Mesothelial cell of epicardium (in vitro differentiated cells): ENCODE data around the gene DDX51. TPM values are rescaled to one million over a fixed set of nuclear protein-coding genes. Genes with fewer than 3 reads are reported as not detected.

Experiments
- DNase-seq, 2 experiments: peaks; one replicate each; pipeline ENCODE4 v3.0.0; 2021; ENCODE audit warnings: low spot score in 2 of 2; ENCODE audit not compliant: unreplicated experiment in 2 of 2
- H3K27ac Mint-ChIP-seq: 2 replicates; pipeline ENCODE4 v1.8.0; 2021; ENCODE audit warnings: mixed read lengths
- H3K27me3 Mint-ChIP-seq: 2 replicates; pipeline ENCODE4 v1.8.0; 2021; ENCODE audit warnings: low read depth, mixed read lengths
- H3K36me3 Mint-ChIP-seq: 2 replicates; pipeline ENCODE4 v1.8.0; 2021; ENCODE audit warnings: mixed read lengths
- H3K4me1 Mint-ChIP-seq: 2 replicates; pipeline ENCODE4 v1.8.0; 2021; ENCODE audit warnings: mixed read lengths
- H3K4me3 Mint-ChIP-seq: 2 replicates; pipeline ENCODE4 v1.8.0; 2021; ENCODE audit warnings: mild to moderate bottlenecking, moderate library complexity, mixed read lengths
- H3K9me3 Mint-ChIP-seq: 2 replicates; pipeline ENCODE4 v1.8.0; 2021; ENCODE audit warnings: mixed read lengths
- total RNA-seq: library from RNA; stranded (reverse); gene quantifications from 3 replicates; pipeline ENCODE4 v1.2.1, GENCODE V29; 2021
- TF ChIP-seq, protein P1 (sequence below): fragments of 200-600 bp; sonication (generic); IDR thresholded peaks from one replicate; pipeline ENCODE4 v1.5.0; 2021; ENCODE audit warnings: antibody characterized with exemption; ENCODE audit not compliant: unreplicated experiment

DDX51 gene
- total RNA-seq, 1 donor from 2014 or later = 32.5 TPM

DNA sequence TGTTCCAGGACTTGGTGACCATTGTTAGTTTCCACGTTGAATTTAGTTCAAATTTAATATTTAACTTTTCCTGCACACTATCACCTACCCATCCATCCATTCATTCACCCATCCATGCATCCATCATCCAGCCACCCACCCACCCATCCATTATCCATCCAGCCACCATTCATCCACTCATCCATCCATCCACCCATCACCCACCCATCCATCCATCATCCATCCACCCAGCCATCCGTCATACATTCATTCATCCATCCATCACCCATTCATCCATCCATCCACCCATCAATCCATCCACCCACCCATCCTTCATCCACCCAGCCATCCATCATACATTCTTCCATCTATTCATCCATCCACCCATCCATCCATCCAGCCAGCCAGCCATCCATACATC is 22.0 kb upstream of the DDX51 start:
- Mint-ChIP-seq H3K4me1 (peaks cover 10% of the 10 kb centered on the region), H3K27ac (no peak overlapping the region), H3K9me3 (no peaks in the 10 kb centered on the region), H3K36me3 (no peaks in the 10 kb centered on the region), H3K27me3 (peaks cover 31% of the 10 kb centered on the region), H3K4me3 (no peak overlapping the region)
- DNase-seq = no peak
- TF ChIP-seq, protein P1, sequence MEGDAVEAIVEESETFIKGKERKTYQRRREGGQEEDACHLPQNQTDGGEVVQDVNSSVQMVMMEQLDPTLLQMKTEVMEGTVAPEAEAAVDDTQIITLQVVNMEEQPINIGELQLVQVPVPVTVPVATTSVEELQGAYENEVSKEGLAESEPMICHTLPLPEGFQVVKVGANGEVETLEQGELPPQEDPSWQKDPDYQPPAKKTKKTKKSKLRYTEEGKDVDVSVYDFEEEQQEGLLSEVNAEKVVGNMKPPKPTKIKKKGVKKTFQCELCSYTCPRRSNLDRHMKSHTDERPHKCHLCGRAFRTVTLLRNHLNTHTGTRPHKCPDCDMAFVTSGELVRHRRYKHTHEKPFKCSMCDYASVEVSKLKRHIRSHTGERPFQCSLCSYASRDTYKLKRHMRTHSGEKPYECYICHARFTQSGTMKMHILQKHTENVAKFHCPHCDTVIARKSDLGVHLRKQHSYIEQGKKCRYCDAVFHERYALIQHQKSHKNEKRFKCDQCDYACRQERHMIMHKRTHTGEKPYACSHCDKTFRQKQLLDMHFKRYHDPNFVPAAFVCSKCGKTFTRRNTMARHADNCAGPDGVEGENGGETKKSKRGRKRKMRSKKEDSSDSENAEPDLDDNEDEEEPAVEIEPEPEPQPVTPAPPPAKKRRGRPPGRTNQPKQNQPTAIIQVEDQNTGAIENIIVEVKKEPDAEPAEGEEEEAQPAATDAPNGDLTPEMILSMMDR = no peak

DNA sequence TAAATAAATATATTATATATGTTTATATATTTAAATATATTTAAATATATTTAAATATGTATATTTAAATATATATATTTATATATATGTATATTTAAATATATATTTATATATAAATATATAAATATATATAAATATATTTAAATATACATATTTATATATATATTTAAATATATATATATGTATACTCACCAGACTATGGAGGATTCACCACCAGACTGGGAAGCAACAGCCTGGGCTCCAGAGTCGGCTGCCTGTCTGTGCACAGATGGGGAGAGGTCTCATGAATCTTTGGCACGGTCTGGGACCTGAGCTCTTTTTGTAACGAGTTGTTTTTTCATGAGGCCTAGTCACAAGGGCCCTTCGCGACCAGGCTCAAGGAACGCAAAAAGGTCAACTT is 21.5 kb upstream of the DDX51 start:
- DNase-seq = no peak
- Mint-ChIP-seq H3K4me3 (no peak overlapping the region), H3K9me3 (no peaks in the 10 kb centered on the region), H3K4me1 (peaks cover 10% of the 10 kb centered on the region), H3K27me3 (peaks cover 30% of the 10 kb centered on the region), H3K36me3 (no peaks in the 10 kb centered on the region), H3K27ac (no peak overlapping the region)
- TF ChIP-seq, protein P1 = no peak

DNA sequence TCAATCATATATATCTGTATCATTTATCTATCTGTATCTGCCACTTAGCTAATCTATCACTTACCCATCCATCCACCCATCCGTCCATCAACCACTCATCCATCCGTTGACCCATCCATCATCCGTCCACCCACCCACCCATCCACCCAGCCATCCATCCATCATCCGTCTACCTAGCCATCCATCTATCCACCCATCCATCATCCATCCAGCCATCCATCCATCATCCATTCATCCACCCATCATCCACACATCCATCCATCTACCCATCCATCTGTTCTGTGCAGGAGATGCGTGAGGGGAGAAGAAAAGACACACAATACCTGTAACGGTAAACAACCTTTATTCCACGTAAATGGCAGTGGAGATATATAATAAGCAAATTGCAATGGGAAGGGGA is 20.3 kb upstream of the DDX51 start:
- no peak overlapping the region for H3K27ac Mint-ChIP-seq
- no peaks in the 10 kb centered on the region for H3K4me1 Mint-ChIP-seq
- no peak for DNase-seq
- H3K27me3 Mint-ChIP-seq = peaks cover 27% of the 10 kb centered on the region
- no peaks in the 10 kb centered on the region for H3K9me3 Mint-ChIP-seq
- no peaks in the 10 kb centered on the region for H3K36me3 Mint-ChIP-seq
- TF ChIP-seq, protein P1 = no peak
- no peak overlapping the region for H3K4me3 Mint-ChIP-seq

DNA sequence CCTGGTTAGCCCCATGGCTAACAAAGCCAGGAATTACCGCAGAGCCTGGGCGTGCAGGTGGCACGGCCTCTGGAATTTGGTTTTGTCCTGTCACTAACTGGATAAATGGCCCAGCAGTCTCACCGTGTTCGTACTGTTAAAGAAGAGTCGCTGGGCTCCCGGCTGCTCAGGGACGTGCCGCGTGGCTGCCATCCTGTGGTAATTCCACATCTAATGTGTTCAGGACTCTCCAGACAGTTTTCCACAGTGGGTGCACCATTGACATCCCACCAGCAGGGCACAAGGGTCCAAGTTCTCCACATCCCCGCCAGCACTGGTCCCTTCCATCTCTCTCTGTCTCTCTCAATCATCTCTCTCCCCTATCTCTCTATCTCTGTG is 19.8 kb upstream of the DDX51 start:
- H3K4me3 Mint-ChIP-seq = no peak overlapping the region
- DNase-seq = no peak
- H3K27me3 Mint-ChIP-seq = peaks cover 27% of the 10 kb centered on the region
- H3K36me3 Mint-ChIP-seq = no peaks in the 10 kb centered on the region
- H3K9me3 Mint-ChIP-seq = no peaks in the 10 kb centered on the region
- no peak overlapping the region for H3K27ac Mint-ChIP-seq
- TF ChIP-seq, protein P1 = peak; percentile 74
- no peaks in the 10 kb centered on the region for H3K4me1 Mint-ChIP-seq

DNA sequence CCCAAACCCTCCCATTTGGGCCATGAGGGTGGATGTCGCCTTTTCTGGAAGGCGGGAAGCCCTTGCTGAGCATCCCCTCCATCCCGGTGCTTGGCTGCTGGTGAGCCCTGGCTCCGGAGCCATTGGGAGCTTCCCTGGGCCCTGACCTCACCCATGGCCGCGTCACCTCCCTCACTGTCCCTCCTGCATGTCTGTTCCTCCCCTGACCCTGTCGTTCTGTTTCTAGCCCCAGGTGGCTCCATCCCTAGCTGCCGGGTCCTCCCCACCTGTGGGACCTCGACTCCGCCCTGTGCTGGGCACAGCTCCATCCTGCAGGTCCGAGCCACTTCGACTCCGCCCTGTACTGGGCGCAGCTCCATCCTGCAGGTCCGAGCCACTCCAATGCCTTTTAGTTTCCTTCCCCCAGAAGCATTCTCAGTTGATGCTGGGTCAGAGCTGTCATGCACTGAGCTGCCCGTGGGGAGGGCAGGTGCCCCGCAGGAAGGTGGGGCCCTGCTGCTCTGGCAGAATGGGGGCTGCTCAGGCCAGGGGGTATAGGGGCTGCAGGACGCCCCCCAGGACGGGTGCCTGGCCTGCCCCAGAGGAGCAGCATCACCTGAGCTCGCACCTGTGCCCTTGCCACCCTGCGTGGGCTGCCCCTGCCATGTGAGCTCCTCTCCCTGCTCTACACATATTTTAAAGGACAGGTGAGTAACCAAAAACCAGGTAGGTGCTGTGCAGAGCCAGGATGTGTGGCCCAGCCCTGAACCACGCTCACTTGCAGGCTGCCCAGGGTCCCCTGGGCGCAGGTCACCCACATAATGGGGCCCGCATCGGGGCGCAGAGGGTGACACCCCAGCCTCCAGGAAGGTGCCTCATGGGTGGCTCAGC is 19.2 kb upstream of the DDX51 start:
- Mint-ChIP-seq H3K9me3 (no peaks in the 10 kb centered on the region), H3K36me3 (no peaks in the 10 kb centered on the region), H3K27ac (no peak overlapping the region), H3K27me3 (peaks cover 27% of the 10 kb centered on the region), H3K4me1 (no peaks in the 10 kb centered on the region), H3K4me3 (no peak overlapping the region)
- TF ChIP-seq, protein P1 = no peak
- DNase-seq = peak in 1 of 2 experiments; percentile 18
